Measurements from ENCODE around the gene TMPRSS13. TPM values are rescaled to one million over a fixed set of nuclear protein-coding genes. Genes with fewer than 3 reads are reported as not detected.

Gene TMPRSS13
- total RNA-seq, 4 donors from 2014 or later, result 0.22 to 0.51 TPM; not detected in 2

- no peak for TF ChIP-seq CTCF (IDR thresholded peaks at IDR 0.05; ENCODE audit: low read depth)
Observed at GRCh38 chr11:117855912-117856651, 73.1 kb downstream of the TMPRSS13 start.

GRCh38 chr11:117855186-117855845 is 73.9 kb downstream of the TMPRSS13 start:
- no peak for TF ChIP-seq CTCF (IDR thresholded peaks at IDR 0.05; ENCODE audit: low read depth)

- no peak for TF ChIP-seq CTCF (IDR thresholded peaks at IDR 0.05; ENCODE audit: low read depth)
Observed at GRCh38 chr11:117852309-117852708, 76.9 kb downstream of the TMPRSS13 start.

GRCh38 chr11:117851852-117852251 is 77.3 kb downstream of the TMPRSS13 start:
- no peak for TF ChIP-seq CTCF (IDR thresholded peaks at IDR 0.05; ENCODE audit: low read depth)

GRCh38 chr11:117851106-117851505 is 78.1 kb downstream of the TMPRSS13 start:
- TF ChIP-seq CTCF (IDR thresholded peaks at IDR 0.05; ENCODE audit: low read depth), result no peak

Other genes with a start within 250 kb of the TMPRSS13 start
- gene DSCAML1, start 132.2 kb downstream of the TMPRSS13 start, total RNA-seq, result under 1 TPM in 3 of 4 donors, not detected in 1; 0.22 to 0.82 (median 0.75) TPM
- gene FXYD2, start 104.7 kb downstream of the TMPRSS13 start, total RNA-seq, result 1 to 10 TPM in 2 of 4 donors, under 1 TPM in 1, not detected in 1; 0.34 to 4.0 (median 1.9) TPM
- 10 to 100 TPM in 3 of 4 donors, 1 to 10 TPM in 1; 7.6 to 20.0 (median 13.9) TPM for gene FXYD6, start 52.7 kb downstream of the TMPRSS13 start, total RNA-seq
- 100 to 1,000 TPM in 1 of 4 donors, 10 to 100 TPM in 3; 31.3 to 101 (median 48.6) TPM for gene IL10RA, start 57.0 kb upstream of the TMPRSS13 start, total RNA-seq
- gene TMPRSS4, start 147.7 kb upstream of the TMPRSS13 start, total RNA-seq, result 1 to 10 TPM in 1 of 4 donors, not detected in 3; 1.1 TPM
- gene SMIM35, start 157.6 kb upstream of the TMPRSS13 start, total RNA-seq, result not detected
- gene SCN4B, start 223.4 kb upstream of the TMPRSS13 start, total RNA-seq, result 1 to 10 TPM; 1.0 to 5.7 (median 3.2) TPM
- gene SCN2B, start 247.2 kb upstream of the TMPRSS13 start, total RNA-seq, result under 1 TPM in 2 of 4 donors, not detected in 2; under 0.01 to 0.19 TPM

Data from subcutaneous adipose tissue (tissue), 4 donors.